GM12892 (cell line): ENCODE measurements around the gene GASK1A.

Experiments used
- POLR2A ChIP-seq: IDR thresholded peaks from 2 replicates; pipeline ENCODE4 v1.6.1; 2011; ENCODE audit warnings: low read depth, low read length, control low read depth
- POLR2AphosphoS5 ChIP-seq: IDR thresholded peaks from 2 replicates; pipeline ENCODE4 v1.6.1; 2011; ENCODE audit warnings: low read depth, low read length, control low read depth
- TAF1 ChIP-seq: IDR thresholded peaks from 2 replicates; pipeline ENCODE4 v1.6.1; 2011; ENCODE audit warnings: low read depth, mild to moderate bottlenecking, control low read depth, low read length, borderline replicate concordance

GRCh38 chr3:43043071-43043766, 64.1 kb downstream of the GASK1A start:
- TF ChIP-seq POLR2A = no peak
- TF ChIP-seq POLR2AphosphoS5 = no peak
- TF ChIP-seq TAF1 = no peak
